GM12891 (cell line): ENCODE data around the gene HPD.

ENCODE experiments used
- POLR2A ChIP-seq: IDR thresholded peaks from 2 replicates; pipeline ENCODE4 v1.6.1; 2011; ENCODE audit warnings: low read depth, low read length, control low read depth
- POLR2AphosphoS5 ChIP-seq: IDR thresholded peaks from 2 replicates; pipeline ENCODE4 v1.6.1; 2011; ENCODE audit warnings: low read depth, low read length, control low read depth
- TAF1 ChIP-seq: IDR thresholded peaks from 2 replicates; pipeline ENCODE4 v1.6.1; 2011; ENCODE audit warnings: low read depth, low read length, control low read depth

GRCh38 chr12:121823727-121824115, 34.9 kb downstream of the HPD start:
- TF ChIP-seq POLR2AphosphoS5 (no peak), POLR2A (no peak), TAF1 (no peak)
